Endothelial cell of umbilical vein (primary cell): ENCODE results near the gene CD99L2. TPM values are rescaled to one million over a fixed set of nuclear protein-coding genes. Genes with fewer than 3 reads are reported as not detected.

Experiments used
- BruUV-seq: library from RNA; stranded (reverse); fragments of 400-500 nt; replicated peaks from 2 replicates; lab custom pipeline; 2021; lab: Mats Ljungman, UMichigan
- CTCF ChIA-PET: fragments of 300-600, 350-600 bp; sonication (Branson Sonifier 250); formaldehyde crosslinking; loops from one replicate; lab custom pipeline; 2021; ENCODE audit warnings: antibody characterized with exemption, inconsistent platforms; lab: Charles Lee
- POLR2A ChIA-PET: fragments of 300-600, 350-600 bp; sonication (Branson Sonifier 250); formaldehyde crosslinking; loops from one replicate; lab custom pipeline; 2021; ENCODE audit warnings: antibody characterized with exemption, inconsistent platforms; lab: Charles Lee
- DNase-seq: peaks from one replicate; pipeline ENCODE4 v3.0.0-alpha.2; 2011; ENCODE audit warnings: low read depth, low spot score
- FAIRE-seq: peaks from 2 replicates; lab custom pipeline; 2011; peaks lifted over from hg19 to GRCh38; lab: Jason Lieb, UNC
- H2AFZ ChIP-seq: 2 replicates; pipeline ENCODE4 v1.6.0; 2012; ENCODE audit warnings: low read depth, low read length, control low read depth, inconsistent platforms
- H3K27ac ChIP-seq: 2 replicates; pipeline ENCODE4 v1.5.1; 2011; ENCODE audit warnings: low read depth, mild to moderate bottlenecking, control low read depth, low read length, moderate library complexity; ENCODE audit not compliant: insufficient read depth
- H3K27me3 ChIP-seq, 2 experiments: 2 replicates each; pipeline versions ENCODE4 v1.6.0 to v1.6.1; 2011; ENCODE audit warnings: low read length in 2 of 2, mixed read lengths in 1 of 2; ENCODE audit not compliant: control insufficient read depth in 2 of 2, insufficient read depth in 2 of 2
- H3K36me3 ChIP-seq, 2 experiments: 2 replicates in 1 of 2; 3 replicates in 1 of 2; pipeline ENCODE4 v1.5.1; 2011; ENCODE audit warnings: low read length in 2 of 2, mild to moderate bottlenecking in 1 of 2, moderate library complexity in 1 of 2; ENCODE audit not compliant: control insufficient read depth in 2 of 2, insufficient read depth in 2 of 2; ENCODE audit errors: extremely low read depth in 1 of 2
- H3K4me1 ChIP-seq: 3 replicates; pipeline ENCODE4 v1.5.1; 2011; ENCODE audit warnings: mild to moderate bottlenecking, low read length; ENCODE audit not compliant: control insufficient read depth, insufficient read depth; ENCODE audit errors: extremely low read depth
- H3K4me2 ChIP-seq: 2 replicates; pipeline ENCODE4 v1.6.1; 2011; ENCODE audit warnings: low read length, control low read depth, mixed read lengths; ENCODE audit not compliant: insufficient read depth
- H3K4me3 ChIP-seq, 3 experiments: fragments of 200-600 bp in 1 of 3; sonication (generic), shearing (Covaris generic) in 1 of 3; replicated peaks in 1 of 3; 2 replicates each; pipeline ENCODE4 v1.5.1; 2011 to 2016; ENCODE audit warnings: control low read depth in 3 of 3, low read length in 3 of 3, mild to moderate bottlenecking in 2 of 3, inconsistent platforms in 1 of 3, low read depth in 1 of 3, moderate library complexity in 1 of 3; ENCODE audit not compliant: insufficient read depth in 1 of 3
- H3K79me2 ChIP-seq: 2 replicates; pipeline ENCODE4 v1.6.0; 2012; ENCODE audit warnings: low read length, inconsistent platforms; ENCODE audit not compliant: control insufficient read depth, insufficient read depth
- H3K9ac ChIP-seq: replicated peaks from 2 replicates; pipeline ENCODE3; 2011; ENCODE audit warnings: low read length, control low read depth; ENCODE audit not compliant: insufficient read depth; ENCODE audit errors: extremely low read depth
- H3K9me1 ChIP-seq: replicated peaks from 3 replicates; pipeline ENCODE4 v1.6.0; 2011; ENCODE audit warnings: mild to moderate bottlenecking, low read length; ENCODE audit not compliant: control insufficient read depth, insufficient read depth; ENCODE audit errors: extremely low read depth
- H3K9me3 ChIP-seq: replicated peaks from 2 replicates; pipeline ENCODE4 v1.5.1; 2012; ENCODE audit warnings: low read length, inconsistent platforms; ENCODE audit not compliant: control insufficient read depth, insufficient read depth
- H4K20me1 ChIP-seq: replicated peaks from 2 replicates; pipeline ENCODE3; 2011; ENCODE audit warnings: mild to moderate bottlenecking, low read length; ENCODE audit not compliant: control insufficient read depth, insufficient read depth; ENCODE audit errors: extremely low read depth
- EZH2 ChIP-seq: IDR thresholded peaks from 2 replicates; pipeline ENCODE4 v1.6.1; 2012; ENCODE audit warnings: borderline replicate concordance, low read depth, mild to moderate bottlenecking, moderate library complexity, low read length, inconsistent platforms; ENCODE audit not compliant: severe bottlenecking
- FOS ChIP-seq: IDR thresholded peaks from 2 replicates; pipeline ENCODE4 v1.6.1; 2011; ENCODE audit warnings: mild to moderate bottlenecking, low read length, moderate library complexity, borderline replicate concordance; ENCODE audit not compliant: insufficient read depth
- GATA2 ChIP-seq: IDR thresholded peaks from 2 replicates; pipeline ENCODE4 v1.7.0; 2011; ENCODE audit warnings: low read depth, mild to moderate bottlenecking, moderate library complexity, mixed read lengths, low read length; ENCODE audit not compliant: insufficient read length, insufficient read depth
- JUN ChIP-seq: IDR thresholded peaks from 2 replicates; pipeline ENCODE4 v1.6.1; 2011; ENCODE audit warnings: borderline replicate concordance, low read depth; ENCODE audit not compliant: insufficient read length, insufficient read depth
- MYC ChIP-seq: IDR thresholded peaks from one replicate; pipeline ENCODE4 v1.6.1; 2011; ENCODE audit warnings: mild to moderate bottlenecking, low read depth, low read length
- POLR2A ChIP-seq: IDR thresholded peaks from 2 replicates; pipeline ENCODE4 v1.6.1; 2012; ENCODE audit warnings: low read depth, mild to moderate bottlenecking, control low read depth, low read length
- POLR2AphosphoS5 ChIP-seq: IDR thresholded peaks from 2 replicates; pipeline ENCODE4 v1.6.1; 2012; ENCODE audit warnings: low read depth, mild to moderate bottlenecking, control low read depth, low read length, moderate library complexity; ENCODE audit not compliant: insufficient read depth
- dilution Hi-C: fragments of 300-500 bp; cut with MboI; formaldehyde crosslinking; loops from one replicate; pipeline ENCODE4 v1.15.0; 2019; ENCODE audit warnings: low sequenced_read_pairs; ENCODE audit not compliant: extremely low pct_ligation_motif_present
- intact Hi-C: fragments of 100-400 bp; cut with micrococcal nuclease; formaldehyde crosslinking; loops from one replicate; pipeline ENCODE4 v1.10.0; 2022
- polyA plus RNA-seq, 4 experiments: library from polyadenylated mRNA; depleted of rRNA in 3 of 4; stranded (reverse) in 3 of 4; unstranded in 1 of 4; fragments of >200 nt; gene quantifications; 2 replicates each; pipeline versions ENCODE4 v1.2.1 to v1.2.3, GENCODE V29; 2011 to 2012; ENCODE audit warnings: missing spikeins in 1 of 4
- total RNA-seq: library from RNA; stranded (reverse); gene quantifications from 2 replicates; pipeline ENCODE4 v1.2.3, GENCODE V29; 2021
- TF ChIP-seq, protein P1 (sequence below), 2 donors: IDR thresholded peaks; 1 replicate in 1 of 2; 2 replicates in 1 of 2; pipeline ENCODE4 v1.5.1; 2011; ENCODE audit warnings: low read length in 2 of 2, mild to moderate bottlenecking in 2 of 2, moderate library complexity in 2 of 2, control low read depth in 1 of 2, inconsistent platforms in 1 of 2, low read depth in 1 of 2; ENCODE audit not compliant: insufficient read depth in 1 of 2; ENCODE audit errors: extremely low read depth in 1 of 2
- TF ChIP-seq, protein P2 (sequence below): IDR thresholded peaks from 2 replicates; pipeline ENCODE4 v1.6.1; 2011; ENCODE audit not compliant: insufficient read depth, insufficient read length

Gene CD99L2
- total and polyA plus RNA-seq, 2 donors (not counting 3 experiments of a cell fraction or from before 2014, with no cell fraction given): 33.2 to 43.4 TPM

- H3K27me3 ChIP-seq: no peaks in the 10 kb centered on the region
- dilution Hi-C loops (no loop called here), intact Hi-C loops (loop anchor here (5.0 kb wide), 1 partner anchor 125 kb away; no protein-coding TSS in a partner anchor)
- peak overlapping the region; percentile 88 for H3K9ac ChIP-seq
- peaks cover 11% of the 10 kb centered on the region for H3K79me2 ChIP-seq
- no peaks in the 10 kb centered on the region for H3K9me1 ChIP-seq
- H3K4me2 ChIP-seq: peak overlapping the region; percentile 67
- H3K27ac ChIP-seq: peak overlapping the region; percentile 45
- peak; percentile 62 for DNase-seq
- H3K4me3 ChIP-seq: peak overlapping the region; percentile 56 to 74 (median 58)
- no peaks in the 10 kb centered on the region for H3K9me3 ChIP-seq
- ChIA-PET POLR2A (no interaction called here), CTCF (interaction anchor here (0.8 kb wide), 1 partner anchor 126 kb away, joined by 3 read pairs; no protein-coding TSS in a partner anchor)
- peak overlapping the region; percentile 66 for H2AFZ ChIP-seq
- TF ChIP-seq, protein P1, sequence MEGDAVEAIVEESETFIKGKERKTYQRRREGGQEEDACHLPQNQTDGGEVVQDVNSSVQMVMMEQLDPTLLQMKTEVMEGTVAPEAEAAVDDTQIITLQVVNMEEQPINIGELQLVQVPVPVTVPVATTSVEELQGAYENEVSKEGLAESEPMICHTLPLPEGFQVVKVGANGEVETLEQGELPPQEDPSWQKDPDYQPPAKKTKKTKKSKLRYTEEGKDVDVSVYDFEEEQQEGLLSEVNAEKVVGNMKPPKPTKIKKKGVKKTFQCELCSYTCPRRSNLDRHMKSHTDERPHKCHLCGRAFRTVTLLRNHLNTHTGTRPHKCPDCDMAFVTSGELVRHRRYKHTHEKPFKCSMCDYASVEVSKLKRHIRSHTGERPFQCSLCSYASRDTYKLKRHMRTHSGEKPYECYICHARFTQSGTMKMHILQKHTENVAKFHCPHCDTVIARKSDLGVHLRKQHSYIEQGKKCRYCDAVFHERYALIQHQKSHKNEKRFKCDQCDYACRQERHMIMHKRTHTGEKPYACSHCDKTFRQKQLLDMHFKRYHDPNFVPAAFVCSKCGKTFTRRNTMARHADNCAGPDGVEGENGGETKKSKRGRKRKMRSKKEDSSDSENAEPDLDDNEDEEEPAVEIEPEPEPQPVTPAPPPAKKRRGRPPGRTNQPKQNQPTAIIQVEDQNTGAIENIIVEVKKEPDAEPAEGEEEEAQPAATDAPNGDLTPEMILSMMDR (IDR thresholded peaks at IDR 0.05; ENCODE audit: extremely low read depth in 1 of 2, insufficient read depth in 1 of 2, low read depth in 1 of 2, low read length in 2 of 2): no peak
- TF ChIP-seq JUN (no peak), FOS (no peak), MYC (no peak), POLR2AphosphoS5 (no peak), GATA2 (no peak), EZH2 (no peak), POLR2A (no peak)
- TF ChIP-seq, protein P2, sequence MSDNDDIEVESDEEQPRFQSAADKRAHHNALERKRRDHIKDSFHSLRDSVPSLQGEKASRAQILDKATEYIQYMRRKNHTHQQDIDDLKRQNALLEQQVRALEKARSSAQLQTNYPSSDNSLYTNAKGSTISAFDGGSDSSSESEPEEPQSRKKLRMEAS: no peak
- no peaks in the 10 kb centered on the region for H4K20me1 ChIP-seq
- TSS peak; percentile 38 for BruUV-seq
- H3K36me3 ChIP-seq: no peaks in the 10 kb centered on the region
- H3K4me1 ChIP-seq: peaks cover 7% of the 10 kb centered on the region
- peak; percentile 90 for FAIRE-seq
These were observed 797 bp downstream of the CD99L2 start for GRCh38 chrX:150897421-150898320.
